ENCODE measurements around the gene TTC23.

The TTC23 gene

DNA sequence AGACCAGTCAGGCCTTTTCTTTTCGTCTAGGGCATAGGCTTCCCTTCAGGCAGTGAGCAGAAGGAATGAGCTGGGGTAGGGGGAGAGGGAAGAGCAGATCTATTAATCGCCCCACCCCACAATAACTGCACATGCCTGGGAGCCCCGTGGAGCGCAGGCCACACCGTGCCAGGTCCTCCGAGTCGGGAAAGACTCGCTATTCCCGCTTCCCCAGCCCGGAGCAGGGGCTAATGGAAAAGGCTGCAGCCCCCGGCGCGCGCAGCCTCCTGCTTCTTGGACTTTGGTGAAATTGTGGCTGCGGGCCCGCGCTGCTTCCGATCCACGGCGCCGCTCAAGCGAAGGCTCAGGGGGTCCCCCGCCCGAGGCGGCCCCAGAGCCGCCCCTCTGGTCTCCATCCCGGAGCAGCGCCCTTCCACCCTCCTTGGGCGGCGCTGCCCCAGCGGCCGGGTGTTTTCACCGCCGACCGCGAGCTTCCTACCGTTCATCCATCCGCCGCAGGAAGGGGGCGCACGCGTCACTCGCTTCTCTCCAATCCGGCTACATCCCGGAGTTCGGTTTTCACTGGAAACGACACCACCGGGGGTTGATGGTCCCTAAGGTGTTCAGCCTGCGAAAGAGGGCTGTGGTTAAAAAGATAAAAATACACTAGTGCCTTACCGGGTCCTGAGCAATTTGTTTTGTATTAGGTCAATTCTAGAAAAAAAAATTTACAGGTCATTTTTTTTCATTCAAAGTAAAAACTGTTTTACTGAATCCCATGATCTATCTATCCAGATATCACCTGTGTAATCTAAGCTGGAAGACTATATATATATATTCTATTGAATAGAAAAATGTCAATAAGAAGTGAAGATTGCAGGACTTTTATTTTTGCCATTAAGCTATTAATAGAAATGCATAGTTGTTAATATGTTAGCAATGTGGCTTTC, 148.9 kb downstream of the TTC23 start:
- peak; percentile 74 for DNase-seq

DNA sequence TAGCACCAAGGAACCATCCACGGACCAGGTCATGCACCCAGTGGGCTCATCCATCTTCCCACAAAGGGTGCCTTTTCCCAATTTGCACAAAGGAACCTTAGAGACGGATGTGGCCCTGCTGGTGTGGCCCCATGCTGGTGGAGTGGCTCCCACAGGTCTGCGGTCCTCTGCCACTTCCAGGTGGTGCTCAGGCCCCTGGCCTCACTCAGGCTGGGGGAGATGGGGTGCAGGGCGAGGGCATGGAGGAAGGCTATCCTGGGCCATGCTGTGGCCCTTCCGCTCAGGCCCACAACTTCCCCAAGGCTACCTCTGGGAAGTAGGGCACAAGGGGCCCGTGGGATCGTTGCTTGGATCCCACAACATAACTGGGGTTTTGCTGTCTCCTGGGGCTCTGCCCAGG, 149.7 kb downstream of the TTC23 start:
- no peak for DNase-seq

DNA sequence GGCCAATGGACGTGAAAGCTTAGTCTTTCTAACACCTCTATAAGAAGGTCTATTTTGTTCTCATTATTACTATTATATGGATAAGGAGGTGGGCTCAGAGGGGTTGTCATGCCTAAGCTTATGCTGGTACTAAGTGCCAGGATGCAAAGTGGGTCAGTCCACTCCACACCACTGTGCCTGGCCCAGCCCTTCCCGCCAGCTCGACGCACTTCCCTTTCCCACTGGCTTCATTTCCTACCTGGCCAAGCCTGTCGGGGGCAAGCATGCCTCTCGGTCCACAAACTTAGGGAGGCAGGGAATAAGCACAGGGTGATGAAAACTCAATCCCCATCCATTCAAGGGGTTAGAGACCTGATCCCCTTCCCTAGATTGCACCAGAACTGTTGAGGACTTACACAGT, 150.4 kb downstream of the TTC23 start:
- no peak for DNase-seq

GRCh38 chr15:99098426-99098825, 151.0 kb downstream of the TTC23 start:
- no peak for DNase-seq

- no peak for DNase-seq
These were observed 151.7 kb downstream of the TTC23 start for GRCh38 chr15:99097441-99098410.

DNA sequence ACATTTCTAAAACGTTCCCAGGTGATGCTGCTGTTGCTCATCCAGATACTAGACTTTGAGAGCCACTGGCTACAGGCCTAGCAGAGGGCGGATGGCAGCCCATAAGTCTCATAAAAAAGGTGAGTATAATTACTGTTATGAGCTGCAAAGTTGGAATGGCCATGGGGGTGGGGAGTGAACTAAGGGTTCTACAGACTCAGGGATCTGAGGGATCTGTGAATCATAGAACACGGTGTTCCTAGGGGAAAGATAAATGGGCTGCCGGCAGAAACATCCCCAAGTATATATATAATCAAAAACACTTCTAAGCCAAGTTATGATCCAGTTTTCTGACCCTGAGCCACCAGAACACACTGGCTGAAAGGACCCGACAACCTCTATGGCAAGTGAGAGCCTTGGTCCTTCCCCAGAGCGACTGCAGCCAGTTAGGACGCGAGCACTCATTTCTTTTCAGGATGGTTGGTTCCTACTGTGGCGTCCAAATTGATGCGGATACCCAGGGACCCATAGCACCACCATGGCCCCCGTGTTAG, 152.4 kb downstream of the TTC23 start:
- DNase-seq = no peak

DNA sequence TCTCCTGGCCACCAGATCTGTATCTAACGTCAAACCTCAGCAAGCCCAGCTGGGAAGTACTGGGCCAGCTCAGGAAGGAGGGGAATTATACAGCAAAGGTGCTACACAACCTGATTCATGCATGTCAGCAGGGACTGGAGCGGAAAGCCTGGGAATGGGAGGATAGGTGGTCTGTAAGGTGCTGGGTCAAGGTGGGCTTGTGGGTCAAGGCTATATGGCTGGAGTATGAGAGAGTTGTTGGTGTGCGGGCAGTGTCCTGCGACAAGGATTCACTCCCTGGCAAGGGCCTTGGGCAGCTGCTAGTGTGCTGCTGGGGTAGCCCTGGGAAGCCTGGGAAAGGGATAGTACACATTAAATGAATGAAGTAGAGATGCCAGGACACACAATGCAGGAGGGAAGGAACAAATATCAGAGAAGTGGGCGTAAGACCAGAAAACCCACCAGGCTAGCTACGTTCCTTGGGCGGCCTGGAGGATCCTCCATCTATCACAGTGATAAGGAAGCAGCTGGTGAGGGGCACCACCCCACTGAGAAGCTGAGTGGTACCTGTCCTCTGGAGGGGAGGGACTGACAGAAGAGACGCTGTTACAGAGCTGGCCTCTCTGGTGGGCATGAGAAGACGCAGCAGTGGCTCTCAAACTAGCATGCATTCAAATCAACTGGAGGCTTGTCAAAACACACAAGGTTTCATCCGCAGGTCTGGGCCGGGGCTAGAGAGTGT, 153.0 kb downstream of the TTC23 start:
- DNase-seq = no peak

DNA sequence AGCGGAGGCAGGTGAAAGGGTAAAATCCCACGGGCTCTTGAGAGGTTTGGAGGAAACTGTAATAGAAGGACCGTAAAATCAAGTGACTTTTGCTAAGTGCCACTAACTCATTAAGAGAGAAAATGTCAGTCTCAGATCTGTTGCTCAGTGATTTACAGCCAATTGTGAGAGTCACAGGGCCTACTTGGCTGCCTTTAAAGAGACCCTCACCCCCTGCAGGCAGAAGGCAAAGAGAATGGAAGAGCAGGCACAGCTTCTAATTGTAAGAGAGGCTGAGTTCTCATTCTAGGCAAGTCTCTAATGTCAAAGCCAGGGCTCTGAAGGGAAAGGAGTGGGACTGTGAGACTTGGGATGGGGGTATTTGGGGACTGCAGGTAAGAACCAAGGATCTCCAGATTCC, 153.8 kb downstream of the TTC23 start:
- no peak for DNase-seq

- no peak for DNase-seq
These were observed 156.7 kb downstream of the TTC23 start for GRCh38 chr15:99092554-99093172.

- no peak for DNase-seq
These were observed 158.4 kb downstream of the TTC23 start for GRCh38 chr15:99090938-99091337.

DNA sequence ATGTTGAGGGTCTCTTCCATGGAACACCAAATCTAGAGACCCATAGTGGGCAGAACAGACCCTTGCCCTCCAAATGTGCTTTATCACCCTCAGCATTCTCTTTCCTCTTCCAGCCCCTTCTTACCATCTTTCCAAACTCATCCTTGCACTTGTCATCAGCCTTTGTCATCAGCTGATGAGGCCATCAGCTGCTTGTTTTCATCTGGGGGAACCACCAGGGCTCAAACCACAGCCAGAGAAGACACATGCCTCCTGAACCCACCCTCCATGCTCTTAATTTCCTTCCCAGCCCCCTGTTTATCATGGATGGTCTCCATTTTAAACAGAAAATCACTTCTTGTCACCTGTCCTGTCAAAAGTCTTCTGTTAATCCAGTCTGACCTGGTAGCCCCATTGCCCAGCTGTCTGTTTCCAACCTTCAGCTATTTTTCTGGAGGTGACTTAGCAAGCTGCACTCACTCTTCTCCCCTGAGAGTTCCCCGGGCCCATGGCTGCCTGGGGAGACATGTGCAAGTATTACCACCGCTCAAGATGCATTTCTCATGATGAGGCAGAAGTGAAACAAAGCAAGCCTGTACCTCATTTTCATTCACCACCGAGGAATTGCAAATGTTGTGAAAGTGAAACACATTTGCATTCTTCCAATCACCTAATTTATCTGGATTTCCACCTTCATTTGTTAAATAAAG, 159.2 kb downstream of the TTC23 start:
- DNase-seq = no peak

DNA sequence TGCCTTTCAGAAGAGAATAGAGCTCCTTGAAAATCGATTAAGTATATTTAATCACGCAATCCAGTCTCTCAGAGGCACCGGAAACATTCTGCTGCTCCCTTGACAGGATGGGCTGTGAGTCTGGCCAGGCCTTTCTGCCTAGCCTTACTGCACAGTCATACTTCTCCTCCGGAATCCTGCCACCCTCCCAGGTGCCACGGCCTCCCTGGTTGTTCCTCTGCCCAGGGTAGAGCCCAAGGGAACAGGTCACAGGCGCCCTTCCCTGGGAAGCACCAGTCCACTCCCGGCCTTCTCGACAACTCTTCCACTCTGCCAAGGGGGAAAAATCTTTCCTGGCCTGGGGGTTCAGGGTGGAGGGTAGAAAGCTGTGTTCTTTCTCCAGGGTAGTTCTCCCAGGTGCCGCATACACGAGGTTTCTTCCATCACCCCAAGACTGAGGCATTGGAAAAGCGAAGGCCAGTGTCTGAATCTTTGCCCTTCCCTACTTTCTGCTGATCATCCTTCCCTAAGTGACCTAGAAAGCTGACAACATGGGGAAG, 161.9 kb downstream of the TTC23 start:
- DNase-seq = no peak

GRCh38 chr15:99086327-99086667, 163.1 kb downstream of the TTC23 start:
- DNase-seq = no peak
